WTC11 (cell line): Measurements from ENCODE around the gene CDC25B.

Experiments used
- AFF4 ChIP-seq: sonication (generic); formaldehyde crosslinking; IDR thresholded peaks from 2 replicates; pipeline ENCODE4 v1.8.1; 2023; ENCODE audit warnings: mild to moderate bottlenecking, missing genetic modification reagents, borderline replicate concordance
- CTCF ChIP-seq: fragments of 200-600 bp; IDR thresholded peaks from 2 replicates; pipeline ENCODE4 v1.8.0; 2022; ENCODE audit warnings: antibody characterized with exemption
- NFE2L1 ChIP-seq: sonication (generic); formaldehyde crosslinking; IDR thresholded peaks from 2 replicates; pipeline ENCODE4 v1.8.1; 2023; ENCODE audit warnings: missing genetic modification reagents
- SP1 ChIP-seq: sonication (generic); formaldehyde crosslinking; conservative IDR thresholded peaks from 2 replicates; pipeline ENCODE4 v1.8.1; 2022; ENCODE audit warnings: missing genetic modification reagents

GRCh38 chr20:3752386-3752759 lies 43.7 kb upstream of the CDC25B start:
- TF ChIP-seq AFF4 (CRISPR knock-in tag), result no peak
- TF ChIP-seq SP1 (CRISPR knock-in tag), result no peak
- TF ChIP-seq CTCF, result no peak
- no peak for TF ChIP-seq NFE2L1 (CRISPR knock-in tag)
